ENCODE measurements around the gene MRPL49. TPM values are rescaled to one million over a fixed set of nuclear protein-coding genes. Genes with fewer than 3 reads are reported as not detected.

Gene MRPL49
- total RNA-seq, 1 experiment from 2014 or later, result 73.4 TPM

GRCh38 chr11:65113839-65114238 lies 8.3 kb upstream of the MRPL49 start:
- H3K4ac ChIP-seq (ENCODE audit: low read depth, low read length), result no peak overlapping the region
- H3K27ac ChIP-seq (ENCODE audit: insufficient read length, low read depth, low read length), result no peak overlapping the region
- H3K14ac ChIP-seq (ENCODE audit: insufficient read depth, low read length), result no peak overlapping the region
- no peak for TF ChIP-seq CTCF (conservative IDR thresholded peaks at IDR 0.05)
- no peak overlapping the region for H3T11ph ChIP-seq (ENCODE audit: low read length)
- no peaks in the 10 kb centered on the region for H3K27me3 ChIP-seq (ENCODE audit: insufficient read depth, low read length)
- no peak overlapping the region for H4K91ac ChIP-seq (ENCODE audit: insufficient read length, low read depth, low read length)
- no peak overlapping the region for H2AK5ac ChIP-seq (ENCODE audit: insufficient read length, low read length)
- WGBS (ENCODE audit: extremely low coverage, insufficient read length, low lambda C conversion rate), result no CpG with 5 or more reads among the region's 6 CpGs
- no peak overlapping the region for H4K8ac ChIP-seq (replicated peaks; ENCODE audit: insufficient read length, low read depth, low read length)
- H3K79me1 ChIP-seq (ENCODE audit: insufficient read depth, low read depth, low read length, poor library complexity, severe bottlenecking), result no peaks in the 10 kb centered on the region
- no peak for DNase-seq
- 0 out of 7 replicates have a peak overlapping the region, but pooled peaks of 1 of the 3 experiments have one; percentile 17 for H3K27ac Mint-ChIP-seq
- no peak overlapping the region for H2BK15ac ChIP-seq (ENCODE audit: low read depth, low read length)
- H2AFZ ChIP-seq (ENCODE audit: low read length), result no peak overlapping the region
- H3K36me3 Mint-ChIP-seq (ENCODE audit: insufficient read depth in 1 of 3, low read depth in 3 of 3), result peaks cover 7 to 34% (median 33%) of the 10 kb centered on the region in 3 experiments
- peaks cover 17 to 25% of the 10 kb centered on the region in 2 experiments for H3K4me1 Mint-ChIP-seq
- no peak overlapping the region for H2BK12ac ChIP-seq (ENCODE audit: insufficient read length, low read depth, low read length)
- no peaks in the 10 kb centered on the region for H3K79me2 ChIP-seq (ENCODE audit: insufficient read depth, low read length)
- no peak overlapping the region for H2BK5ac ChIP-seq (ENCODE audit: insufficient read length, low read length)
- no peaks in the 10 kb centered on the region for H3K4me1 ChIP-seq (ENCODE audit: insufficient read depth, low read length)
- H3K9me3 Mint-ChIP-seq, result no peaks in the 10 kb centered on the region
- peak overlapping the region; percentile 11 to 99; a peak in 4 of 5 replicates for H3K4me3 Mint-ChIP-seq
- no peak overlapping the region for H3K9ac ChIP-seq (ENCODE audit: extremely low read depth, insufficient read length, low read length)
- no peak overlapping the region for H3K56ac ChIP-seq (ENCODE audit: insufficient read length, low read depth, low read length)
- H3K4me2 ChIP-seq (ENCODE audit: insufficient read depth, insufficient read length, low read length), result no peak overlapping the region
- no peak overlapping the region for H3K23ac ChIP-seq (ENCODE audit: insufficient read length, low read depth, low read length)
- no peaks in the 10 kb centered on the region for H4K20me1 ChIP-seq (ENCODE audit: control insufficient read depth, insufficient read depth, insufficient read length)
- H2BK120ac ChIP-seq (ENCODE audit: low read depth, low read length, poor library complexity, severe bottlenecking), result no peak overlapping the region
- H3K18ac ChIP-seq (ENCODE audit: insufficient read length, low read depth, low read length), result no peak overlapping the region
- peaks cover 1% of the 10 kb centered on the region; the same call in 1 of the 2 replicates for H3K27me3 Mint-ChIP-seq (ENCODE audit: low read depth)
- H3K23me2 ChIP-seq (ENCODE audit: insufficient read length, low read depth, low read length, poor library complexity, severe bottlenecking), result peaks cover 18% of the 10 kb centered on the region
- no peak overlapping the region for H2BK20ac ChIP-seq (ENCODE audit: low read depth, low read length, poor library complexity, severe bottlenecking)
- no peak overlapping the region for H4K5ac ChIP-seq (ENCODE audit: insufficient read length, low read depth, low read length)
- no peaks in the 10 kb centered on the region for H3K9me3 ChIP-seq (ENCODE audit: control insufficient read depth, low read depth, low read length)
